HCT116 (cell line): ENCODE results near the gene RBMS1.

Experiments used
- EZH2 ChIP-seq: fragments of 200-600 bp; sonication (generic); IDR thresholded peaks from 2 replicates; pipeline ENCODE4 v1.6.1; 2017; ENCODE audit warnings: antibody characterized with exemption, mixed run types
- EZH2phosphoT487 ChIP-seq: fragments of 200-600 bp; IDR thresholded peaks from 2 replicates; pipeline ENCODE4 v1.6.1; 2018; ENCODE audit warnings: antibody characterized with exemption, borderline replicate concordance
- JUND ChIP-seq: IDR thresholded peaks from 2 replicates; pipeline ENCODE4 v1.6.1; 2012
- POLR2A ChIP-seq: IDR thresholded peaks from 2 replicates; pipeline ENCODE4 v1.7.0; 2011; ENCODE audit warnings: borderline replicate concordance; ENCODE audit not compliant: insufficient read depth, insufficient read length; ENCODE audit errors: extremely low read depth
- TCF7L2 ChIP-seq: IDR thresholded peaks from 2 replicates; pipeline ENCODE4 v1.7.0; 2011; ENCODE audit warnings: borderline replicate concordance, inconsistent platforms; ENCODE audit not compliant: insufficient read depth, insufficient read length; ENCODE audit errors: extremely low read depth
- TF ChIP-seq, protein P1 (sequence below), 3 experiments: fragments of 200-600 bp in 1 of 3; sonication (generic) in 1 of 3; IDR thresholded peaks in 2 of 3; conservative IDR thresholded peaks in 1 of 3; 2 replicates each; pipeline ENCODE4 v1.5.1; 2012 to 2017; ENCODE audit warnings: low read depth in 2 of 3, low read length in 2 of 3, antibody characterized with exemption in 1 of 3, borderline replicate concordance in 1 of 3, control low read depth in 1 of 3, mild to moderate bottlenecking in 1 of 3, mixed read lengths in 1 of 3, mixed run types in 1 of 3, moderate library complexity in 1 of 3; ENCODE audit not compliant: insufficient read depth in 1 of 3
- TF ChIP-seq, protein P2 (sequence below): IDR thresholded peaks from 2 replicates; pipeline ENCODE4 v1.6.1; 2012; ENCODE audit warnings: low read depth
- TF ChIP-seq, protein P3 (sequence below): IDR thresholded peaks from 2 replicates; pipeline ENCODE4 v1.6.1; 2011; ENCODE audit warnings: mild to moderate bottlenecking, low read length, moderate library complexity; ENCODE audit not compliant: insufficient replicate concordance; ENCODE audit errors: extremely low read depth

DNA sequence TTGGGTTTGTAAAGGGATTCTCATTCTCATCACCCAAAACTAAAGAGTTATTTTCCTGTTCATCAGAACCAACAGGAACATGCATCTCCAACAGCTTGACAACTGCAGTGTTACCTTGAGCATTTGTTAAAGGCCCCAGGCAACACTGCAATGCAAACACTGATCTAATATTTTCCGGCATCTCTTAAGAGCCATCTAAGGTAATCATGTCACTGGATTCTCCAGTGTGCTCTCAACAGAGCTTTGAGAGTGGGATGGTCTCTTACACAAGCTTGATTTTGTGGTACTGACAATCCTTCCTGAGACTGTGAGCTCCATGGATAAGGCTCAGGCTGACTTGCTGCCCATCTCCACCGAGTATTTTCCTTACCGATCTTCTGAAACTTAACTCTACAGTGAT lies 203.0 kb downstream of the RBMS1 start:
- TF ChIP-seq EZH2phosphoT487 (no peak), POLR2A (no peak), TCF7L2 (no peak), EZH2 (no peak), JUND (no peak)
- TF ChIP-seq, protein P1, sequence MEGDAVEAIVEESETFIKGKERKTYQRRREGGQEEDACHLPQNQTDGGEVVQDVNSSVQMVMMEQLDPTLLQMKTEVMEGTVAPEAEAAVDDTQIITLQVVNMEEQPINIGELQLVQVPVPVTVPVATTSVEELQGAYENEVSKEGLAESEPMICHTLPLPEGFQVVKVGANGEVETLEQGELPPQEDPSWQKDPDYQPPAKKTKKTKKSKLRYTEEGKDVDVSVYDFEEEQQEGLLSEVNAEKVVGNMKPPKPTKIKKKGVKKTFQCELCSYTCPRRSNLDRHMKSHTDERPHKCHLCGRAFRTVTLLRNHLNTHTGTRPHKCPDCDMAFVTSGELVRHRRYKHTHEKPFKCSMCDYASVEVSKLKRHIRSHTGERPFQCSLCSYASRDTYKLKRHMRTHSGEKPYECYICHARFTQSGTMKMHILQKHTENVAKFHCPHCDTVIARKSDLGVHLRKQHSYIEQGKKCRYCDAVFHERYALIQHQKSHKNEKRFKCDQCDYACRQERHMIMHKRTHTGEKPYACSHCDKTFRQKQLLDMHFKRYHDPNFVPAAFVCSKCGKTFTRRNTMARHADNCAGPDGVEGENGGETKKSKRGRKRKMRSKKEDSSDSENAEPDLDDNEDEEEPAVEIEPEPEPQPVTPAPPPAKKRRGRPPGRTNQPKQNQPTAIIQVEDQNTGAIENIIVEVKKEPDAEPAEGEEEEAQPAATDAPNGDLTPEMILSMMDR (IDR thresholded peaks at IDR 0.05 in 2 of 3, conservative IDR thresholded peaks at IDR 0.05 in 1 of 3; ENCODE audit: borderline replicate concordance in 1 of 3, insufficient read depth in 1 of 3, low read depth in 2 of 3, low read length in 2 of 3), result no peak
- TF ChIP-seq, protein P2, sequence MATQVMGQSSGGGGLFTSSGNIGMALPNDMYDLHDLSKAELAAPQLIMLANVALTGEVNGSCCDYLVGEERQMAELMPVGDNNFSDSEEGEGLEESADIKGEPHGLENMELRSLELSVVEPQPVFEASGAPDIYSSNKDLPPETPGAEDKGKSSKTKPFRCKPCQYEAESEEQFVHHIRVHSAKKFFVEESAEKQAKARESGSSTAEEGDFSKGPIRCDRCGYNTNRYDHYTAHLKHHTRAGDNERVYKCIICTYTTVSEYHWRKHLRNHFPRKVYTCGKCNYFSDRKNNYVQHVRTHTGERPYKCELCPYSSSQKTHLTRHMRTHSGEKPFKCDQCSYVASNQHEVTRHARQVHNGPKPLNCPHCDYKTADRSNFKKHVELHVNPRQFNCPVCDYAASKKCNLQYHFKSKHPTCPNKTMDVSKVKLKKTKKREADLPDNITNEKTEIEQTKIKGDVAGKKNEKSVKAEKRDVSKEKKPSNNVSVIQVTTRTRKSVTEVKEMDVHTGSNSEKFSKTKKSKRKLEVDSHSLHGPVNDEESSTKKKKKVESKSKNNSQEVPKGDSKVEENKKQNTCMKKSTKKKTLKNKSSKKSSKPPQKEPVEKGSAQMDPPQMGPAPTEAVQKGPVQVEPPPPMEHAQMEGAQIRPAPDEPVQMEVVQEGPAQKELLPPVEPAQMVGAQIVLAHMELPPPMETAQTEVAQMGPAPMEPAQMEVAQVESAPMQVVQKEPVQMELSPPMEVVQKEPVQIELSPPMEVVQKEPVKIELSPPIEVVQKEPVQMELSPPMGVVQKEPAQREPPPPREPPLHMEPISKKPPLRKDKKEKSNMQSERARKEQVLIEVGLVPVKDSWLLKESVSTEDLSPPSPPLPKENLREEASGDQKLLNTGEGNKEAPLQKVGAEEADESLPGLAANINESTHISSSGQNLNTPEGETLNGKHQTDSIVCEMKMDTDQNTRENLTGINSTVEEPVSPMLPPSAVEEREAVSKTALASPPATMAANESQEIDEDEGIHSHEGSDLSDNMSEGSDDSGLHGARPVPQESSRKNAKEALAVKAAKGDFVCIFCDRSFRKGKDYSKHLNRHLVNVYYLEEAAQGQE, result no peak
- TF ChIP-seq, protein P3, sequence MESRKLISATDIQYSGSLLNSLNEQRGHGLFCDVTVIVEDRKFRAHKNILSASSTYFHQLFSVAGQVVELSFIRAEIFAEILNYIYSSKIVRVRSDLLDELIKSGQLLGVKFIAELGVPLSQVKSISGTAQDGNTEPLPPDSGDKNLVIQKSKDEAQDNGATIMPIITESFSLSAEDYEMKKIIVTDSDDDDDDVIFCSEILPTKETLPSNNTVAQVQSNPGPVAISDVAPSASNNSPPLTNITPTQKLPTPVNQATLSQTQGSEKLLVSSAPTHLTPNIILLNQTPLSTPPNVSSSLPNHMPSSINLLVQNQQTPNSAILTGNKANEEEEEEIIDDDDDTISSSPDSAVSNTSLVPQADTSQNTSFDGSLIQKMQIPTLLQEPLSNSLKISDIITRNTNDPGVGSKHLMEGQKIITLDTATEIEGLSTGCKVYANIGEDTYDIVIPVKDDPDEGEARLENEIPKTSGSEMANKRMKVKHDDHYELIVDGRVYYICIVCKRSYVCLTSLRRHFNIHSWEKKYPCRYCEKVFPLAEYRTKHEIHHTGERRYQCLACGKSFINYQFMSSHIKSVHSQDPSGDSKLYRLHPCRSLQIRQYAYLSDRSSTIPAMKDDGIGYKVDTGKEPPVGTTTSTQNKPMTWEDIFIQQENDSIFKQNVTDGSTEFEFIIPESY, result no peak
